ENCODE data around the gene SIK3.

- TF ChIP-seq TAF1 (IDR thresholded peaks at IDR 0.05; ENCODE audit: borderline replicate concordance, insufficient read depth, low read length) (no peak), POLR2AphosphoS5 (IDR thresholded peaks at IDR 0.05; ENCODE audit: low read depth, low read length) (no peak), SIN3A (IDR thresholded peaks at IDR 0.05; ENCODE audit: borderline replicate concordance, insufficient read depth, low read length) (no peak), REST (IDR thresholded peaks at IDR 0.05; ENCODE audit: insufficient read depth in 1 of 2, low read depth in 2 of 2, low read length in 2 of 2) (no peak), FOXP2 (optimal IDR thresholded peaks at IDR 0.05; ENCODE audit: borderline replicate concordance, extremely low read depth, extremely low read length, insufficient read depth) (no peak)
Measured at GRCh38 chr11:116970485-116971292, 127.5 kb downstream of the SIK3 start.
